T-helper 17 cell (primary cell): Measurements from ENCODE around the gene SCAF4. TPM values are rescaled to one million over a fixed set of nuclear protein-coding genes. Genes with fewer than 3 reads are reported as not detected.
"Not testable (repeated sequence)": the region's sequence is repeated elsewhere in the genome, so short reads cannot be mapped to it uniquely, and the experiment has no call there.

Experiments
- ATAC-seq: fragments of 150-1000 bp; cut with Tn5 transposase; 2 replicates; pipeline ENCODE4 v1.10.0; 2021; ENCODE audit warnings: mild to moderate bottlenecking, moderate library complexity
- DNase-seq, 3 donors: peaks; one replicate each; pipeline versions ENCODE4 v3.0.0 to v3.0.0-alpha.2; 2020 to 2021
- H3K9me3 ChIP-seq: one replicate; pipeline ENCODE4 v1.7.0; 2013; ENCODE audit warnings: low read length, mild to moderate bottlenecking; ENCODE audit not compliant: control insufficient read depth, poor library complexity, severe bottlenecking
- H3K27ac Mint-ChIP-seq: one replicate; pipeline ENCODE4 v1.8.0; 2022; ENCODE audit warnings: mild to moderate bottlenecking, moderate library complexity, mixed read lengths
- H3K27me3 Mint-ChIP-seq: one replicate; pipeline ENCODE4 v1.8.0; 2022; ENCODE audit warnings: mixed read lengths
- H3K36me3 Mint-ChIP-seq: one replicate; pipeline ENCODE4 v1.8.0; 2022; ENCODE audit warnings: low read depth, mixed read lengths
- H3K4me1 Mint-ChIP-seq: one replicate; pipeline ENCODE4 v1.8.0; 2022; ENCODE audit warnings: mild to moderate bottlenecking, mixed read lengths
- H3K4me3 Mint-ChIP-seq: one replicate; pipeline ENCODE4 v1.8.0; 2022; ENCODE audit warnings: mild to moderate bottlenecking, moderate library complexity, mixed read lengths
- total RNA-seq, 4 donors: library from RNA in 2 of 4; stranded (reverse) in 2 of 4; gene quantifications; one replicate each; pipeline ENCODE4 v1.2.3 and lab custom pipeline; 2022 to 2026

The SCAF4 gene
- total RNA-seq, 2 donors from 2014 or later = 53.8 to 61.3 TPM

DNA sequence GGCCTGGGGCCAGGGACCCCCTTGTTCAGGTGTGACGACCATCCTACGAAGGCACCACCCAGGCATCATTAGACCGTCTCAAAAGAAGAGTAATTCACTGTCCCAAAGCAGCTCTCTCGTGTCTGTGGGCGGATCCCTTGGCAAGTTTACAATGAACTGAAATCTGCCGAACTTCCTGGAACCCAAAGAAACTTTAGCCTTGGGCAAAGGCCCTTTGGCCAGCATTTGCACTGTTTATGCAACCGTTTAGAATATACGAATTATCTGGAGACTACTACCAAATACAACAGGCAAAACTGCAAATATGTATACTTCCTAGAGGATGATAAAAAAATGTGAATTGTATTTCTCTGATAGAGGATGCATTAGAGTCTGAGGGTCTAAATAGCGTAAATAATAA lies 73.9 kb downstream of the SCAF4 start:
- H3K9me3 ChIP-seq = no peaks in the 10 kb centered on the region
- H3K27me3 Mint-ChIP-seq = no peaks in the 10 kb centered on the region
- DNase-seq (no peak), ATAC-seq (no peak)
- peaks cover 44% of the 10 kb centered on the region for H3K4me1 Mint-ChIP-seq
- peaks cover 3% of the 10 kb centered on the region for H3K36me3 Mint-ChIP-seq
- no peak overlapping the region for H3K27ac Mint-ChIP-seq
- no peak overlapping the region for H3K4me3 Mint-ChIP-seq

DNA sequence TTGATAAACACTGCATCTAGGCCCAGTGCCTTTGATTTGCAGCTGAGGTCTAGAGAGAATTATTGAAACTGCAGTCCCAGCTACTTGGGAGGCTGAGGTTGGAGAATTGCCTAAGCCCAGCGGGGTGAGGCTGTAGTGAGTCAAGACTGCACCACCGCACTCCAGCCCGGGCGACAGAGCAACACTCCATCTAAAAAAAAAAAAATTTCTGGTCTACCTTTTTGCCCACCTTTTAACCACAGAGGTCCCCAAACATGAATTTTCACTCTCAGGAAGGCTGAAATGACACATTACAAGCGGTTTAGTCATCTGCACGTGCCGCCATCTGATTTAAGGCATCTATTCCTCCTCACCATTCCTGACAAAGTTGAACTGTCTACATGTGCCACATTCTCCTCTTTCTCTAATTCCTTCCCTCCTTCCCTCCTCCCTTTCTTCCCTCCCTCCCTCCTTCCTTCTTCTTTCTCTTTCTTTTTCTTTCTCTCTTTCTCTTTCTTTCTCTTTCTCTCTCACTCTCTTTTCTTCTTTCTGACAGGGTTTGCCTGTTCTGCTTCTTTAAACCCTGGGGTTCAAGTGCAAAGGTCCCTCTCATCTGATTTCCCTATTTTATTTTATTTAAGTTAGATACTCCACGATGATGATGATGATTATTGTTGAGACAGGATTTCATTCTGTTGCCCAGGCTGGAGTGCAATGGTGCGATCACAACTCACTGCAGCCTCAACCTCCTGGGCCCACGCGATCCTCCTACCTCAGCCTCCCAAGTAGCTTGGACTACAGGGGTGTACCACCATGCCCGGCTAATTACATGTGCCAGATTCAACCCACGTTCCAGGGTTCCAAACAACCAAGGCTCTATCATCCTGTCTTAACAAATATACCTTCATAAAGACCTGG lies 75.5 kb downstream of the SCAF4 start:
- no peak for ATAC-seq
- no peak for DNase-seq
- Mint-ChIP-seq H3K4me1 (peaks cover 32% of the 10 kb centered on the region), H3K27me3 (no peaks in the 10 kb centered on the region), H3K4me3 (peak overlapping the region; percentile 52), H3K36me3 (peaks cover 3% of the 10 kb centered on the region), H3K27ac (peak overlapping the region; percentile 14)
- H3K9me3 ChIP-seq = no peaks in the 10 kb centered on the region

DNA sequence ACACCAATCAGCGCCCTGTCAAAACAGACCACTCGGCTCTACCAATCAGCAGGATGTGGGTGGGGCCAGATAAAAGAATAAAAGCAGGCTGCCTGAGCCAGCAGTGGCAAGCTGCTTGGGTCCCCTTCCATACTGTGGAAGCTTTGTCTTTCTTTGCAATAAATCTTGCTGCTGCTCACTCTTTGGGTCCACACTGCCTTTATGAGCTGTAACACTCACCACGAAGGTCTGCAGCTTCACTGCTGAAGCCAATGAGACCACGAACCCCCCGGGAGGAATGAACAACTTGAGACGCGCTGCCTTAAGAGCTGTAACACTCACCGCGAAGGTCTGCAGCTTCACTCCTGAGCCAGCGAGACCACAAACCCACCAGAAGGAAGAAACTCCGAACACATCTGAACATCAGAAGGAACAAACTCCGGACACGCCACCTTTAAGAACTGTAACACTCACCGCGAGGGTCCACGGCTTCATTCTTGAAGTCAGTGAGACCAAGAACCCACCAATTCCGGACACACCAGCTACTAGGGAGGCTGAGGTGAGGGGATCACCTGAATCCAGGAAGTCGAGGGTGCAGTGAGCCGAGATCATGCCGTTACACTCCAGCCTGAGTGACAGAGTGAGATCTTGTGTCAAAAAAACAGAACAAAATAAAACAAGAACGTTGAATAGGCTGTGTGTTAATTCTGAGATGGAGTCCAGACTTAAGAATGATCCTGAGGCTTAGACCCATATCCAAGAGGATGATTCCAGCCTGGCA lies 76.9 kb downstream of the SCAF4 start:
- peaks cover 27% of the 10 kb centered on the region for H3K4me1 Mint-ChIP-seq
- peak overlapping the region; percentile 57 for H3K27ac Mint-ChIP-seq
- not testable (repeated sequence) for H3K9me3 ChIP-seq, H3K36me3 Mint-ChIP-seq, H3K27me3 Mint-ChIP-seq, ATAC-seq, DNase-seq
- peak overlapping the region; percentile 77 for H3K4me3 Mint-ChIP-seq

DNA sequence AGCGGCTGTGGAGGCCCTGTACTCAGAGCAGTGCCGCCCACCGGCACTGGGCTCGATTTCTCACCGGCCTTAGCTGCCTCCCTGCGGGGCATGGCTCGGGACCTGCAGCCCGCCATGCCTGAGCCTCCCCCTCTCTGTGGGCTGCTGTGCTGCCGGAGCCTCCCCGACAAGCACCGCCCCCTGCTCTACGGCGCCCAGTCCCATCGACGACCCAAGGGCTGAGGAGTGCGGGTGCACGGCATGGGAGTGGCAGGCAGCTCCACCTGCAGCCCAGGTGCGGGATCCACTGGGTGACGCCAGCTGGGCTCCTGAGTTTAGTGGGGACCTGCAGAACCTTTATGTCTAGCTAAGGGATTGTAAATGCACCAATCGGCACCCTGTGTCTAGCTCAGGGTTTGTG lies 77.6 kb downstream of the SCAF4 start:
- Mint-ChIP-seq H3K4me1 (peaks cover 24% of the 10 kb centered on the region), H3K27me3 (no peaks in the 10 kb centered on the region), H3K27ac (no peak overlapping the region), H3K4me3 (no peak overlapping the region), H3K36me3 (peaks cover under 1% of the 10 kb centered on the region)
- no peaks in the 10 kb centered on the region for H3K9me3 ChIP-seq
- DNase-seq (no peak), ATAC-seq (no peak)

DNA sequence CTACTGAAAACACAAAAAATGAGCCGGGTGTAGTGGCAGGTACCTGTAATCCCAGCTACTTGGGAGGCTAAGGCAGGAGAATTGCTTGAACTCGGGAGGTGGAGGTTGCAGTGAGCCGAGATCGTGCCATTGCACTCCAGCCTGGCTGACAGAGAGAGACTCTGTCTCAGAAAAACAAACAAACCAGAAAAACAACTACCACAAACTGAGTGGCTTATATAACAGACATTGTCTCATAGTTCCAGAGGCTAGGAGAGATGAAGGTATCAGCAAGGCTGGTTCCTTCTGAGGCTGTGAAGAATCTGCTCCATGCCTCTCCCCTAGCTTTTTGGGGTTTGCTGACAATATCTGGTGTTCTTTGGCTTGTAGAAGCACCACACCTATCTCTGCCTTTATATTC lies 80.4 kb downstream of the SCAF4 start:
- not testable (repeated sequence) for H3K36me3 Mint-ChIP-seq, ATAC-seq, DNase-seq, H3K4me3 Mint-ChIP-seq, H3K27me3 Mint-ChIP-seq, H3K9me3 ChIP-seq, H3K27ac Mint-ChIP-seq
- peaks cover 15% of the 10 kb centered on the region for H3K4me1 Mint-ChIP-seq

GRCh38 chr21:31650930-31651329 lies 81.0 kb downstream of the SCAF4 start:
- Mint-ChIP-seq H3K4me1 (peaks cover 13% of the 10 kb centered on the region), H3K27ac (no peak overlapping the region), H3K4me3 (no peak overlapping the region), H3K36me3 (no peaks in the 10 kb centered on the region), H3K27me3 (no peaks in the 10 kb centered on the region)
- DNase-seq = no peak
- no peaks in the 10 kb centered on the region for H3K9me3 ChIP-seq
- ATAC-seq = no peak

GRCh38 chr21:31647650-31648049 lies 84.3 kb downstream of the SCAF4 start:
- Mint-ChIP-seq H3K36me3 (no peaks in the 10 kb centered on the region), H3K4me1 (no peaks in the 10 kb centered on the region), H3K4me3 (no peak overlapping the region), H3K27me3 (peaks cover 6% of the 10 kb centered on the region), H3K27ac (no peak overlapping the region)
- ATAC-seq = no peak
- DNase-seq = no peak
- H3K9me3 ChIP-seq = no peaks in the 10 kb centered on the region

DNA sequence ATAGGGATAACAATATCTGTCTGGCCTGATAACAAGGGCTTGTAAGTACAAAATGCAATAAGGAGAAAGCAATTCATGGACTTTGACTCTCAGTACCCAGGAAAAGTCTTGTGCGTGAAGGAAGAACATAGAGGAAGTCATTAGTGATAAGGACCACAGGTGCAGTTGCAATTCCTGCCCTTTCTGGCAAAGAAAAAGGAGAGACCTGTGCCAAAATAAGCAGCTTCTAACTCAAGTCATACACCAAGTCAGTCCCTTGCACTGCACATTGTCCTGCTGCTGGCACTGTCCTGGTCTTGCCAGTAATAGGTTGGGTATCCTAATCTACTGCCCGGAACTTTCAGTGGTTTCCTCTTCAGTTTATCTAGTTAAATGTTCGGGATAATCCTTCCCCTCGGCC lies 87.3 kb downstream of the SCAF4 start:
- H3K27ac Mint-ChIP-seq = no peak overlapping the region
- H3K9me3 ChIP-seq = no peaks in the 10 kb centered on the region
- peaks cover 9% of the 10 kb centered on the region for H3K27me3 Mint-ChIP-seq
- ATAC-seq = no peak
- peaks cover 1% of the 10 kb centered on the region for H3K36me3 Mint-ChIP-seq
- no peak overlapping the region for H3K4me3 Mint-ChIP-seq
- no peak for DNase-seq
- H3K4me1 Mint-ChIP-seq = no peaks in the 10 kb centered on the region

DNA sequence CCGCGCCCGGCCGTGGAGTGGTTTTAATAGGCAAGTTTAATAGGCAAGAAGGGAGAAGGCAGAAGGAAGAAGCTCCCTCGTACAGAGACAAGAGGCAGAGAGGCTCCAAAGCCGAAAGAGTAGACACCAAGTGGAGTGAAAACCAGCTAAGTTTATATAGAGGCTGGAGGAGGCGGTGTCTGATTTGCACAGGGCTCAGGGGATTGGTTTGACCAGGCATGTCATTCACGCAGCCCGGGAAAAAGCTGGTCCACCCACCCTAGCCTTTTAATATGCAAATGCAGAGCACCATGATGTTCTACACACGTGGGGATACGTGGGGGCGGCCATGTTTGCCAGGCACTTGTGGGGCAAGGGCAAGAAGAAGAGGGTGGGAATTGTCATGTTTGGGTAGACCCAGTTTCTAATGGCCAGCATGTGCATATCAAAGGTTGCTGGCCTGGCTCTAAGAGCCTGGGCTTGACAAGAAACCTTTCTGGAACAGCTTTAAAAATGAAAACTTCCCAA lies 90.4 kb downstream of the SCAF4 start:
- peaks cover 11% of the 10 kb centered on the region for H3K27me3 Mint-ChIP-seq
- no peak overlapping the region for H3K27ac Mint-ChIP-seq
- ATAC-seq (no peak), DNase-seq (no peak)
- H3K4me3 Mint-ChIP-seq = no peak overlapping the region
- H3K36me3 Mint-ChIP-seq = peaks cover 5% of the 10 kb centered on the region
- no peaks in the 10 kb centered on the region for H3K4me1 Mint-ChIP-seq
- H3K9me3 ChIP-seq = no peaks in the 10 kb centered on the region

GRCh38 chr21:31636874-31637273 lies 95.0 kb downstream of the SCAF4 start:
- ATAC-seq = no peak
- Mint-ChIP-seq H3K27ac (no peak overlapping the region), H3K36me3 (peaks cover 5% of the 10 kb centered on the region), H3K4me3 (no peak overlapping the region), H3K27me3 (peaks cover 5% of the 10 kb centered on the region), H3K4me1 (no peaks in the 10 kb centered on the region)
- H3K9me3 ChIP-seq = no peaks in the 10 kb centered on the region
- DNase-seq = no peak

DNA sequence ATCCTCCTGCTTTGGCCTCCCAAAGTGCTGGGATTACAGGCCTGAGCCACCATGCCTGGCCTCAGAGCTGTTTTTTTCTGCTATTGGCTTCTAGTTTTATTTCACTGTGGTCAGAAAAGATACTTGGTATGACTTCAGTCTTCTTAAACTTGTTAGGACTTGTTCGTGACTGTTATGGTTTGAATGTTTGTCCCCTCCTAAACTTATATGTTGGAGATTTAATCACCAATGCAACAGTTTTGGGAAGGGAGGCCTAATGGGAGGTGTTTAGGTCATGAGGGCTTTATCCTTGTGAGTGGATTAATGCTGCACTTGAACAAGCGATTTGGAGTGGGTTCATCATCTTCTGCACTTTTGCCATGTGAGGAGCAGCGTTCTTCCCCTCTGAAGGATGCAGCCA lies 96.9 kb downstream of the SCAF4 start:
- DNase-seq = no peak
- no peak overlapping the region for H3K4me3 Mint-ChIP-seq
- H3K27me3 Mint-ChIP-seq = peaks cover 7% of the 10 kb centered on the region
- H3K4me1 Mint-ChIP-seq = no peaks in the 10 kb centered on the region
- no peak overlapping the region for H3K27ac Mint-ChIP-seq
- H3K36me3 Mint-ChIP-seq = peaks cover 5% of the 10 kb centered on the region
- no peak for ATAC-seq
- H3K9me3 ChIP-seq = no peaks in the 10 kb centered on the region

GRCh38 chr21:31631881-31632280 lies 100.0 kb downstream of the SCAF4 start:
- not testable (repeated sequence) for H3K4me1 Mint-ChIP-seq, H3K27ac Mint-ChIP-seq, DNase-seq, H3K9me3 ChIP-seq, H3K4me3 Mint-ChIP-seq, ATAC-seq, H3K36me3 Mint-ChIP-seq
- H3K27me3 Mint-ChIP-seq = peaks cover 10% of the 10 kb centered on the region

- Mint-ChIP-seq H3K27me3 (peaks cover 10% of the 10 kb centered on the region), H3K4me1 (no peaks in the 10 kb centered on the region), H3K36me3 (no peaks in the 10 kb centered on the region), H3K4me3 (no peak overlapping the region), H3K27ac (no peak overlapping the region)
- H3K9me3 ChIP-seq = no peaks in the 10 kb centered on the region
- DNase-seq (no peak), ATAC-seq (no peak)
Observed at GRCh38 chr21:31629972-31630711, 101.8 kb downstream of the SCAF4 start.
